Measurements from ENCODE around the gene FLNC.

Gene FLNC

DNA sequence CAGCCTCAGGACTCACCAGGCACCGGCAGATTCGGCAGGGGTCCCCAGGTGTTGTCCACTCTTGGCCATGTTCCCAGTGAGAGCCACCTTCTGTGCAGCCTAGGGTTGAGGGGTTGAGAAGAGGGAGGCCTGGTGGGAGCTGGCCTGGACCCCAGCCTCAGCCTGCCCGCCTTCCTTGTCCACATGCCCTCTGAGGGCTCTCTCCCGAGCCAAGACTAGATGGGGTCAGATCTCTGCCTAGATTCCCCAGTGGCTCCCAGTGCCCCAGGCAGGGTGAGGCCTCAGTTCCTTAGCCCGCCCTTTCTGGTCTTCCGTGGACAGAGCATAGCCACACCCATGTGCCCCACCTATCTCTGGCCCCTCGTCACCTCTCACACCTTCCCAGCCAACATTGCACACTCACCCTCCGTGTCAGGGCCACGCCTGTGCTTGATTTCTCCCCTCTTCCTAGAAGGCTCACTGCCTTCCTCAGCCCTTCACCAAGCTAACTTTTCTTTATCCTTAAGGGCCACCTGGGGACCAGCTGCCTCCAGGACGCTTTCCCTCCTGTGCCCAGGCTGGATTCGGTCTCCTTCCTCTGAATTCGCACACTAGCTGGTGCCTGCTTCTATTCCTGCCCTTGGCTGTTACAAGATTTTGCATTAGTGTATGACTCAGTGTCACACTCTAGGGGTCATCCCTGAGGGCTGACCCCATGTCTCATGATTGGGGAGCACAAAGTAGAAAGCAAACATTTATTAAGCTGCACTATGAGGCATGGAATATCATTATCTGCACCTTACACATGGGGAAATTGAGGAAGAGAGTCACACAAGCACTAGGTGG lies 72.8 kb downstream of the FLNC start:
- DNase-seq = no peak

- no peak for DNase-seq
Observed at GRCh38 chr7:128903621-128904361, 73.6 kb downstream of the FLNC start.

DNA sequence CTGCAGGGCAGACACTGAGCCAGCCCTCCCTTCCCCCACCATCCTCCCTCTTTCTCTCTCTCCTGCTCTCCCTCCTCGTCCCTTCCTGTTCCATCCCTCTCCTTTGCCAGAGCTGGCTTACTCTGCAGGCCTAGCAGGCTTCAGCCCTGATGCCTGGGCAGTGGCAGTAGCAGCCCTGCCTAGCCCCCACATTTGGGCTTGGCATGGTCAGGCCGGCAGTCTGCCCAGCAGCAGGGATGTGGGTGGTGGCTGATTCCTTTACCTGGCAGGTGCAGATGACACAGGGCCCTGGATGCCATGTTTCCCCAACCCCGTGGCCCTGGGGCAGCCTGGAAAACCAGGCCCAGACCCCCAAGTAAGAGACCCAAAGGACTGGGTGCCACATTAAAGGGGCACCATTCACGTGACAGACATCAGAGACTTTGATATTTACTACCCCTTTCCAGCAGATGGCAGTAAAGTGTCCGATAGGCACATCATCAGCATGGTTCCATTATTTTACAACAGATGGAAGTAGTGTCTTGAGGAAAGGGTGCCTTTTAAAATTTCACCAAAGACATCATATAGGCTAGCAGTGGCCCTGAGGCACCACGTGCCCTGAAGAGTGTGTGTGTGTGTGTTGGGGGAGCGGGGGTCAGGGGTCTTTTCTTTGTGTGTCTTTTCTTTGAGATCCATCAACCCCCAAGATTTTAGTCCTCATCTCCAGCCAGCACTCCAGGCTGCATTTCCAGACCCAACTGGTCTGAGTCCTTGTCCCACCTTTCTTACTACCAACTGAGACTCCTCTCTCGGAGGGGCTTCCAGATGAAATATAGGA lies 74.4 kb downstream of the FLNC start:
- DNase-seq = no peak

DNA sequence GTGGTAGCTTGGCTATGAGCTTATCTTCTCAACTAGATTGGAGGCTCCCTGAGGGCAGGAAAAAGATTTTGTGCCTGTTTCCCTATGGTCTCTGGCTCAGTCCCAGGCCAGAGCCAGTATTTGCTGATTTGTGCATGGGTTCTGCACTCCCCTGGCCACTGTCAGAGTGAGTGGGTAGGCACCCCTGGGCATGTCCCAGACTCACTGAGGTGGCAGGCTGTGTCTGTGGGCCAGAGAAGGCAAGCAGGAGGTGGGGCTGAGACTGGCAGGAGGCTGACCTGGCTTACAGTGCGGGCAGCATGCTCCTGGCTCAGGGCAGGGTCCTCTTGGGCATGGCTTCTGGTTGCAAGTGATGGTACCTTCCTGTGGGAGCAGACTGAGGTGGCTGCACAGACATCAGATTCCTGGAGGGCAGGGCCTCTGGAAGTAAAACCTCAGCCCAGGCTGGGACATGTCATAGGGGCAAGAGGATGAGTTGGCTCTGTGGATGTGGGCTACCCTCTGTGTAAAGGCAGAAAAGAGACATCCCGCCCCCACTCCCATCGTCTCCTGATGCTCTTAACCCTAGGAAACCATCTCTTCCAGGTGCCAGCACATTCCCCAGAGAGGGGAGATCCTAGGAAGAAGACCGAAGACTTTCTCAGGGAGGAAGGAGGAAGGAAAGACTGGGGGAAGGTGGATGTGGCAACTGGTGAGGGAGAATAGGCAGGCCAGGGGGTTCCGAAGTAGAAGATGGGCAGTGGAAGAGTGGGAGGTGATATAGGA lies 76.0 kb downstream of the FLNC start:
- no peak for DNase-seq

- no peak for DNase-seq
Observed at GRCh38 chr7:128906766-128907559, 76.8 kb downstream of the FLNC start.

All from stimulated activated CD4-positive, alpha-beta T cell treated with anti-CD3 and anti-CD28 coated beads, Interleukin-4, amount 100 ng/mL, for 1 hour (primary cell).